ENCODE results near the gene EFR3B. TPM values are rescaled to one million over a fixed set of nuclear protein-coding genes. Genes with fewer than 3 reads are reported as not detected.
"Not testable (repeated sequence)": the region's sequence is repeated elsewhere in the genome, so short reads cannot be mapped to it uniquely, and the experiment has no call there.

EFR3B gene
- total and polyA plus RNA-seq, 4 donors = 0.68 to 6.1 (median 3.6) TPM

GRCh38 chr2:25122367-25122766 is 80.5 kb downstream of the EFR3B start:
- Histone ChIP-seq H3K4me3 (no peak overlapping the region), H3K27ac (ENCODE audit: low read depth in 1 of 2, low read length in 1 of 2) (no peak overlapping the region), H3K4me1 (ENCODE audit: control insufficient read depth in 5 of 5, insufficient read depth in 5 of 5, low read length in 5 of 5) (no peaks in the 10 kb centered on the region), H3K9ac (ENCODE audit: insufficient read depth in 1 of 2, low read length in 2 of 2) (no peak overlapping the region), H3K27me3 (ENCODE audit: control insufficient read depth in 3 of 3, insufficient read depth in 3 of 3, low read length in 2 of 3) (no peaks in the 10 kb centered on the region), H3K36me3 (ENCODE audit: control insufficient read depth in 4 of 4, insufficient read depth in 4 of 4, low read length in 4 of 4) (no peaks in the 10 kb centered on the region), H3K9me3 (ENCODE audit: control insufficient read depth in 4 of 4, insufficient read depth in 3 of 4, low read length in 3 of 4) (no peaks in the 10 kb centered on the region)
- DNase-seq = no peak
- ATAC-seq (ENCODE audit: insufficient read depth, low FRiP score) = no peak
- 94 to 96% methylated on average over 3 of the region's 3 CpGs for WGBS, 2 donors
- TF ChIP-seq CTCF (IDR thresholded peaks at IDR 0.05; ENCODE audit: control extremely low read depth, extremely low read depth) = no peak

GRCh38 chr2:25123682-25124081 is 81.8 kb downstream of the EFR3B start:
- DNase-seq (peak in 1 of 3 donors; percentile 11), ATAC-seq (ENCODE audit: insufficient read depth, low FRiP score) (no peak)
- Histone ChIP-seq H3K4me3 (no peak overlapping the region), H3K36me3 (ENCODE audit: control insufficient read depth in 4 of 4, insufficient read depth in 4 of 4, low read length in 4 of 4) (no peaks in the 10 kb centered on the region), H3K9me3 (ENCODE audit: control insufficient read depth in 4 of 4, insufficient read depth in 3 of 4, low read length in 3 of 4) (peaks cover 0 to 3% (median 0%) of the 10 kb centered on the region in 4 donors), H3K9ac (ENCODE audit: insufficient read depth in 1 of 2, low read length in 2 of 2) (no peak overlapping the region), H3K27me3 (ENCODE audit: control insufficient read depth in 3 of 3, insufficient read depth in 3 of 3, low read length in 2 of 3) (no peaks in the 10 kb centered on the region), H3K27ac (ENCODE audit: low read depth in 1 of 2, low read length in 1 of 2) (no peak overlapping the region), H3K4me1 (ENCODE audit: control insufficient read depth in 5 of 5, insufficient read depth in 5 of 5, low read length in 5 of 5) (peaks cover 0 to 4% (median 0%) of the 10 kb centered on the region in 5 donors)
- TF ChIP-seq CTCF (IDR thresholded peaks at IDR 0.05; ENCODE audit: control extremely low read depth, extremely low read depth) = no peak
- WGBS, 2 donors = 62 to 73% methylated on average over 5 of the region's 5 CpGs

GRCh38 chr2:25125189-25125588 is 83.3 kb downstream of the EFR3B start:
- ATAC-seq (ENCODE audit: insufficient read depth, low FRiP score) = no peak
- peaks cover 0 to under 1% (median 0%) of the 10 kb centered on the region in 3 donors for H3K27me3 ChIP-seq (ENCODE audit: control insufficient read depth in 3 of 3, insufficient read depth in 3 of 3, low read length in 2 of 3)
- H3K9ac ChIP-seq (ENCODE audit: insufficient read depth in 1 of 2, low read length in 2 of 2) = no peak overlapping the region
- H3K4me1 ChIP-seq (ENCODE audit: control insufficient read depth in 5 of 5, insufficient read depth in 5 of 5, low read length in 5 of 5) = peaks cover 0 to 4% (median 0%) of the 10 kb centered on the region in 5 donors
- no peak for TF ChIP-seq CTCF (IDR thresholded peaks at IDR 0.05; ENCODE audit: control extremely low read depth, extremely low read depth)
- DNase-seq = no peak
- no peak overlapping the region for H3K27ac ChIP-seq (ENCODE audit: low read depth in 1 of 2, low read length in 1 of 2)
- H3K36me3 ChIP-seq (ENCODE audit: control insufficient read depth in 4 of 4, insufficient read depth in 4 of 4, low read length in 4 of 4) = no peaks in the 10 kb centered on the region
- WGBS, 2 donors = 91 to 93% methylated on average over 7 of the region's 7 CpGs
- H3K9me3 ChIP-seq (ENCODE audit: control insufficient read depth in 4 of 4, insufficient read depth in 3 of 4, low read length in 3 of 4) = peaks cover 0 to 3% (median 0%) of the 10 kb centered on the region in 4 donors
- H3K4me3 ChIP-seq = no peak overlapping the region

DNA sequence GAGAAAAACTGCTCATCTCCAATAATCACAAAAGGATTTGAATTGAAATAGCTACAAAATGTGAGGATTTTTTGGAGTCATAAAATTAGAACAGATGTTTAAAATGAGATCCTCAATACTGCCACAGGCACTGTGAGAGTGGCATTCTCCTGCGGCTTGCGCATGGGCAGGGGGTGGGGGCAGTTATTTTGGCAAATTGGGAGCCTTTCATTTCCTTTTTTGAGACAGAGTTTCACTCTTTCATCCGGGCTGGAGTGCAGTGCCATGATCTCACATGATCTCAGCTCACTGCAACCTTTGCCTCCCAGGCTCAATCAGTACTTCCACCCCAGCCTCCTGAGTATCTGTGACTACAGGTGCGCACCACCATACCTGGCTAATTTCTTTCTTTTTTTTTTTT is 84.1 kb downstream of the EFR3B start:
- Histone ChIP-seq H3K4me1 (ENCODE audit: control insufficient read depth in 5 of 5, insufficient read depth in 5 of 5, low read length in 5 of 5) (peaks cover 0 to 4% (median 0%) of the 10 kb centered on the region in 5 donors), H3K27ac (ENCODE audit: low read depth in 1 of 2, low read length in 1 of 2) (no peak overlapping the region), H3K9ac (ENCODE audit: insufficient read depth in 1 of 2, low read length in 2 of 2) (no peak overlapping the region), H3K27me3 (ENCODE audit: control insufficient read depth in 3 of 3, insufficient read depth in 3 of 3, low read length in 2 of 3) (peaks cover 0 to 4% (median 0%) of the 10 kb centered on the region in 3 donors), H3K9me3 (ENCODE audit: control insufficient read depth in 4 of 4, insufficient read depth in 3 of 4, low read length in 3 of 4) (peaks cover 0 to 3% (median 0%) of the 10 kb centered on the region in 4 donors), H3K36me3 (ENCODE audit: control insufficient read depth in 4 of 4, insufficient read depth in 4 of 4, low read length in 4 of 4) (no peaks in the 10 kb centered on the region), H3K4me3 (no peak overlapping the region)
- 79 to 90% methylated on average over 4 of the region's 4 CpGs for WGBS, 2 donors
- ATAC-seq (ENCODE audit: insufficient read depth, low FRiP score) (no peak), DNase-seq (no peak)
- TF ChIP-seq CTCF (IDR thresholded peaks at IDR 0.05; ENCODE audit: control extremely low read depth, extremely low read depth) = no peak

- DNase-seq; H3K4me3 ChIP-seq; ATAC-seq (ENCODE audit: insufficient read depth, low FRiP score); H3K27ac ChIP-seq (ENCODE audit: low read depth in 1 of 2, low read length in 1 of 2); H3K36me3 ChIP-seq (ENCODE audit: control insufficient read depth in 4 of 4, insufficient read depth in 4 of 4, low read length in 4 of 4); H3K27me3 ChIP-seq (ENCODE audit: control insufficient read depth in 3 of 3, insufficient read depth in 3 of 3, low read length in 2 of 3); H3K9ac ChIP-seq (ENCODE audit: insufficient read depth in 1 of 2, low read length in 2 of 2); H3K4me1 ChIP-seq (ENCODE audit: control insufficient read depth in 5 of 5, insufficient read depth in 5 of 5, low read length in 5 of 5); H3K9me3 ChIP-seq (ENCODE audit: control insufficient read depth in 4 of 4, insufficient read depth in 3 of 4, low read length in 3 of 4): not testable (repeated sequence)
- 91 to 100% methylated on average over 3 of the region's 3 CpGs for WGBS, 2 donors
These were observed 85.2 kb downstream of the EFR3B start for GRCh38 chr2:25127071-25127470.
